Brain pericyte (primary cell): ENCODE data around the gene FLT4.

Source experiments
- DNase-seq: peaks from one replicate; pipeline ENCODE4 v3.0.0-alpha.2; 2012; ENCODE audit warnings: low read depth, low spot score

Gene FLT4

GRCh38 chr5:180626661-180627385 lies 22.6 kb downstream of the FLT4 start:
- DNase-seq: no peak

- DNase-seq: no peak
Observed at GRCh38 chr5:180625791-180626660, 23.4 kb downstream of the FLT4 start.

GRCh38 chr5:180625125-180625790 lies 24.1 kb downstream of the FLT4 start:
- no peak for DNase-seq

GRCh38 chr5:180624587-180624986 lies 24.8 kb downstream of the FLT4 start:
- no peak for DNase-seq

- DNase-seq: no peak
Observed at GRCh38 chr5:180623844-180624243, 25.6 kb downstream of the FLT4 start.

GRCh38 chr5:180623411-180623834 lies 26.0 kb downstream of the FLT4 start:
- DNase-seq: no peak

- no peak for DNase-seq
Observed at GRCh38 chr5:180622910-180623309, 26.5 kb downstream of the FLT4 start.

- no peak for DNase-seq
Observed at GRCh38 chr5:180621311-180621710, 28.1 kb downstream of the FLT4 start.

- no peak for DNase-seq
Observed at GRCh38 chr5:180620014-180620413, 29.4 kb downstream of the FLT4 start.

GRCh38 chr5:180619563-180619915 lies 29.9 kb downstream of the FLT4 start:
- DNase-seq: no peak

- no peak for DNase-seq
Observed at GRCh38 chr5:180618829-180619562, 30.4 kb downstream of the FLT4 start.

GRCh38 chr5:180618487-180618828 lies 30.9 kb downstream of the FLT4 start:
- DNase-seq: no peak

- no peak for DNase-seq
Observed at GRCh38 chr5:180613814-180614188, 35.6 kb downstream of the FLT4 start.

- DNase-seq: no peak
Observed at GRCh38 chr5:180613188-180613813, 36.1 kb downstream of the FLT4 start.

GRCh38 chr5:180612683-180613082 lies 36.7 kb downstream of the FLT4 start:
- no peak for DNase-seq

GRCh38 chr5:180611140-180611850 lies 38.1 kb downstream of the FLT4 start:
- DNase-seq: no peak

- DNase-seq: no peak
Observed at GRCh38 chr5:180609817-180610550, 39.4 kb downstream of the FLT4 start.

GRCh38 chr5:180609386-180609785 lies 40.0 kb downstream of the FLT4 start:
- DNase-seq: no peak

- no peak for DNase-seq
Observed at GRCh38 chr5:180608572-180609310, 40.7 kb downstream of the FLT4 start.
